Retinal pigment epithelial cell (primary cell): ENCODE measurements around the gene TRIP6.

Experiments used
- DNase-seq: peaks from one replicate; pipeline ENCODE4 v3.0.0-alpha.2; 2010; ENCODE audit warnings: low read depth
- H3K4me3 ChIP-seq: 2 replicates; pipeline ENCODE4 v1.5.1; 2011; ENCODE audit warnings: mild to moderate bottlenecking, low read length, control low read depth, moderate library complexity
- TF ChIP-seq, protein P1 (sequence below): conservative IDR thresholded peaks from 2 replicates; pipeline ENCODE4 v1.5.1; 2011; ENCODE audit warnings: low read depth, low read length, control low read depth, inconsistent platforms

The TRIP6 gene

DNA sequence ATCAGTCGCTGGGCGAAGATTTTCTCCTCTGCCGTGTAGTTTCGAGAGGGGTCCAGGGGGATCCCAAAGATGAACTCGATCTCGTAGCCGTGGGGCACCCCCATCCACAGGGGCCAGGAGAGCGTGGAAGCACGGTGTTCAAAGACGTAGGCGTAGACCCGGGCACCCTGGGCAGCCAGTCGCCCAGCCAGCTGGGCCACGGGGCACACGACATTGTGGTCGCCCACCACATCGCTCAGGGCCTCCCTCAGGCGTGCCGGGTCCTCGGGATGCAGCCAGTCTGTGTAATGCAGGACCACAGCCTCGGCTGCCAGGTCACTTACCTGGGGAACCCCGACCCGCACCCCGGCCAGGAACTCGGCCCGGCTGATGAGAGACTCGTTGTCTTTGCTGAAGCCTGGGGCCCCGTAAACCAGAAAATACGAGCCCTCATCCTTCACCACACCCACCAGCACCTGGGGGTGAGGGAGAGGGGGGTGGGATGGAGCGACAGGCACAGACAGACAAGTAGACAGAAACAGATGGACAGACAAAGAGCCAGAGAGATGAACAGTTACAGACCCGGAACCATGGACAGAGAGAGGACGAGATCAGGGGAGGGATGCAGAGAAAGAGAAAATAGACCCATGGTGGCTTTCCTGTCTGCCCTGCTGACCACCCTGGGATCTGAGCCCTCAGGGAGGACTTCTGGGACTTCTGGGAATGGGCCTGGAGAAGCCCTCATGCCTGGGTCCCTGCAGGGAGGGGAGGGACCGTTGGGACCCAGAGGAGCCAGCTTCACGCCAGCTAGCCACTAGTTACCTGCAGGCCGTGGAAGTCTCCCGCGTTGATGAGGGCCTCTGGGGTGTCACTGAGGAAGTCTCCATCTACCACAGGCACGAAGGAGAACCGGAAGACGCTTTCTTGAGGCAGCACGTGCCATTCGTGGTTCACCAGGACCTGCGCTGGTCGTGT lies 25.5 kb downstream of the TRIP6 start:
- H3K4me3 ChIP-seq: no peak overlapping the region
- TF ChIP-seq, protein P1, sequence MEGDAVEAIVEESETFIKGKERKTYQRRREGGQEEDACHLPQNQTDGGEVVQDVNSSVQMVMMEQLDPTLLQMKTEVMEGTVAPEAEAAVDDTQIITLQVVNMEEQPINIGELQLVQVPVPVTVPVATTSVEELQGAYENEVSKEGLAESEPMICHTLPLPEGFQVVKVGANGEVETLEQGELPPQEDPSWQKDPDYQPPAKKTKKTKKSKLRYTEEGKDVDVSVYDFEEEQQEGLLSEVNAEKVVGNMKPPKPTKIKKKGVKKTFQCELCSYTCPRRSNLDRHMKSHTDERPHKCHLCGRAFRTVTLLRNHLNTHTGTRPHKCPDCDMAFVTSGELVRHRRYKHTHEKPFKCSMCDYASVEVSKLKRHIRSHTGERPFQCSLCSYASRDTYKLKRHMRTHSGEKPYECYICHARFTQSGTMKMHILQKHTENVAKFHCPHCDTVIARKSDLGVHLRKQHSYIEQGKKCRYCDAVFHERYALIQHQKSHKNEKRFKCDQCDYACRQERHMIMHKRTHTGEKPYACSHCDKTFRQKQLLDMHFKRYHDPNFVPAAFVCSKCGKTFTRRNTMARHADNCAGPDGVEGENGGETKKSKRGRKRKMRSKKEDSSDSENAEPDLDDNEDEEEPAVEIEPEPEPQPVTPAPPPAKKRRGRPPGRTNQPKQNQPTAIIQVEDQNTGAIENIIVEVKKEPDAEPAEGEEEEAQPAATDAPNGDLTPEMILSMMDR: no peak
- DNase-seq: no peak

DNA sequence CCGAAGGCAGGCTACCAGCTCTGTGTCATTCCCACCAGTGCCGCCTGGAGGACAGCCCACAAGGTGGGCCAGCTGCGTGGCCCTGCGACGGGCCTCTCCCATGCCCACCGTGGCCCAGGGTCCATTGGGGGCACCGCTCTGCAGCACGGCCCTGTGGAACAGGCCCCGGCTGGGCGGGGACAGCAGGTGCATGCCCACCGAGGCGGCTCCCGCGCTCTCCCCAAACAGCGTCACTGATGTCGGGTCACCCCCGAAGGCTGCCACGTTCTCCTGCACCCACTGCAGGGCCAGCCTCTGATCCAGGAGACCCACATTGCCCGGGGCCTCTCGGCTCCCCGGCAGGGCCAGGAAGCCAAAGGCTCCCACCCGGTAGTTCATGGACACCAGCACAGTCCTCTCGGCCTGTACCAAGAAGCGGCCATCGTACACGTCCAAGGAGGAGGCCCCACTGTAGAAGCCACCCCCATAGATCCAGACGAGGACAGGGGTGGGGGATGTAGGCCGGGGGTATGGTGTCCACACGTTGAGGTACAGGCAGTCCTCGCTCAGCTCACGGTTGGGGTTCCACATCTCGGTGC lies 26.2 kb downstream of the TRIP6 start:
- DNase-seq: no peak
- TF ChIP-seq, protein P1: no peak
- no peak overlapping the region for H3K4me3 ChIP-seq

DNA sequence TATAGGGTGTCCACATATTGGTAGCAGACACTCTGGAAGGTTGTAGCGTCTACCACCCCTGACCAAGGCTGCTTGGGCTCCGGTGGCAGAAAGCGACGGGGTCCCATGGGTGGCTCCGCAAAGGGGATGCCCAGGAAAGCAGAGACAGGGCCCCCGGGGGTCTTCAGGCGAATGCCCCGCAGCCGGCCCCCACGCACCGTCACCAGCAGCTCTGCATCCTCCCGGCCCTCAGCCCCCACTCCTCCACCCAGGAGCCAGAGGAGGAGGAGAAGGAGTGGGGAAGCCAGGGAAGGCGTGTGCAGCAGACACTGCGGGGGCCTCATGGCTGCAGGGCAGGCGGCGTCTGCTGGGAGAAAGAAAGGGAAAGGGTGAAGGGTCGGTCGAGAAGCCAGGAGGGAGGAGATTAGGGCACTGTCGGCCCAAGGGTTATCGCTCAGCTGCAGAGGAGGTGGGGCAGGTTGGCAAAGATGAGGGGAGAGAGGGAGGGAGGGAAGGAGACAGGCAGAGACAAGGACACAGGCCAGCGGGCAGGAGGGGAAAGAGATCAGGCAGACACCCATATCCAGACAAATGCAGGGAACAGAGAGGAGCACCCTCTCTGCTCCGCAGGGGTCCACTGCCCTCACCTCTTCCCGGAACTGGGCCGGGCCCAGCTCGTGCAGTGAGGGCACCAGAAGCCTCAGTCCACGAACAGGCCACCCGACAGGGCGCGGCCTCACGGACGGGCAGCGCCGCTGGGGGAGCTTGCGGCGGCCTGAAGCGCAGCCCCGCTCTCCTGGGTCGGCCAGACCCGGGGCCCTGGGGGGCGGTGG lies 26.9 kb downstream of the TRIP6 start:
- no peak for DNase-seq
- TF ChIP-seq, protein P1: no peak
- H3K4me3 ChIP-seq: no peak overlapping the region

DNA sequence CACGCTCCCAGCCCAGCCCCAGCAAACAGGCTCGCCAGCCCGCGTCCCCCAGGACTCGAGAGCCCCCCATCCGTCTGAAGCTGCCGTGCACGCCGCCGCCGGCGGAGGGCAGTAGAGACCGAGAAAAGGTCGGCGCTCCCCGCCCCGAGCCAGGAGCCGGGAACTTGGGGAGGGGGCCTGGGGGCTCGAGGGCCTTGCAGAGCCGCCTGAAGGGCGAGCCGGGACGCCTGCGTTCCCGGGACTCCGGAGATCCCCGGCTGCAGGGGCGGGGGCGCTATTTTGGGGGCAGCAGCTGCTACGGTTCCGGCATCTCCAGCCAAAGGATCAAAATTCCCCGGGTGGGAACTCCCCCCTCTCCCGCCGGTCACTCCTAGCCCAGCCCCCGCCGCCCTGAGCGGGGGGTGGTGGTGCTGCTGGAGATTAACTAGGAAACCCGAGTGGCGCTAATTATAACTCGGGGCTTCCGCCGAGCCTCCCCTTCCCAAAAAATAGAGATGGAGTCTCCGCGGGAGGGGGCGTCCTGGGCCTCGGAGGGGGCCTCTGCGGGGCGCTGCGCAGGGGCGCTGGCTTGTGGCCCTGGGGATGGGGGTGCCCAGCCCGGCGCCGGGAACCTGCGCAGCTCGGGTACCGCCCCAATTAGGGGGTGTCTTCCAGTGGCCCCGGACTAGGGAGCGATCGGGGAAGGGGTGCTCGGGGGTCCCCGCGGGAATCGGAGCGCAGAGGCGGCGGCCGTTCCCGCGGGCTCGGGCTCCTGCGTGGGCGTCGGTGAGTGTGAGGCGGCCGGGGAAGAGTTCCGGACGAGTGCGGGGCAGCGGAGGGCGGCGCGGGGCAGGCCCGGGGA lies 27.9 kb downstream of the TRIP6 start:
- DNase-seq: no peak
- peak overlapping the region; percentile 40 for H3K4me3 ChIP-seq
- TF ChIP-seq, protein P1: peak; percentile 77

DNA sequence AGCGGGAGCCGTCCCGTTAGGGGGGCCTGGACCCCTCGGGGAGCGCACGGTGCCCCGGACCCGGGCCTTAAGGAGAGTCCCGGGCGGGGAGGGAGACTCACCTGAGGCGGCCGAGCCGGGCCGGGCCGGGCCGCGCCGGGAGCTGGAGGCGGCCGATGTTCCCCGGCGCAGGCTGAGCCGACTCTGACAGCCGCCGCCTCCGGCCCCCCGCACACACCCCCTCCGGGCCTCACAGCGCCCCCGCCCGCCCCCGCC lies 28.4 kb downstream of the TRIP6 start, which contains the start of gene ACHE:
ACHE (minus strand) TSS at position 188 of the 255 bp plus-strand sequence. CDS start 1,656 bp downstream, outside the sequence.
- TF ChIP-seq, protein P1: no peak
- DNase-seq: no peak
- H3K4me3 ChIP-seq: peak within 1 kb of the TSS; percentile 40

DNA sequence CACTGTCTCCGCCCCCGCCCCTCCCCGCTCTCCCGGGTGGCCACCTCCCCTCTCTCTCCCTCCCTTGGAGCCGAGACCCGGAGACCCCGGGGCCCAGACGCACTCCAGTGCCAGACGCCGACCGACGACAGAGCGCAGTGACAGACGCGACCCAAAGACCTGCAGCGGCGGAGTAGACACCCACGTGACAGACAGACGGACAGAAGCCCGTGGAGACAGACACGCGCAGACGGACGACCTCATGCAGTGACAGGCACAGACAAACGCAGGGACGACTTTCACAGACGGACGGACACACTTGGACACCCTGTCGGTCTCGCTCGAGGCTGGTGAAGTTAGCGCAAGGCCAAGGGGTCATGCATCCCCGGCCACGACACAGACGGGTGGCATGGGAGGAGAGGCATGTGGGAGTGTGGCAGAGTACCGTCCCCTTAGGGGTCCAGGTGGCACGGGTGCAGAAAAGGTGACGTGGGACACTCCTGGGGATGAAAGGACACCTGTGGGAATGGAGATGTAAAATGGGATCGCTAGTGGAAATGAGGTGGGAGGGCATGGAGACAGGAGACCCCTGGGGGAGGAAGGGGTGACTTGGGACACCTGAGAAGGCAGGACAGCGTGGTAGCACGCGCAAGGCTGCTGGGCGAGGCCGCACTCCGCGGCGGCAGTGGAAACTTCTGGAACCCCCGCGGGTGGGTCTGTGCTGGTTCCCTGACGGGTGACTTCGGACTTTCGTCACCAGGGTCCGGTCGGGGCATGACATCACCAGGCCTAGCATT lies 29.0 kb downstream of the TRIP6 start:
- DNase-seq: no peak
- no peak overlapping the region for H3K4me3 ChIP-seq
- TF ChIP-seq, protein P1: no peak
